HG02884 (cell line): ENCODE results near the gene MORN3.

Source experiments
- ATAC-seq: cut with Tn5 transposase; IDR thresholded peaks from one replicate; pipeline ENCODE4 v1.9.1; 2021; ENCODE audit warnings: mild to moderate bottlenecking, moderate library complexity; ENCODE audit not compliant: unreplicated experiment

Gene MORN3

GRCh38 chr12:121610239-121611149 is 59.0 kb downstream of the MORN3 start:
- no peak for ATAC-seq

- ATAC-seq: no peak
Measured at GRCh38 chr12:121608301-121608700, 61.2 kb downstream of the MORN3 start.

DNA sequence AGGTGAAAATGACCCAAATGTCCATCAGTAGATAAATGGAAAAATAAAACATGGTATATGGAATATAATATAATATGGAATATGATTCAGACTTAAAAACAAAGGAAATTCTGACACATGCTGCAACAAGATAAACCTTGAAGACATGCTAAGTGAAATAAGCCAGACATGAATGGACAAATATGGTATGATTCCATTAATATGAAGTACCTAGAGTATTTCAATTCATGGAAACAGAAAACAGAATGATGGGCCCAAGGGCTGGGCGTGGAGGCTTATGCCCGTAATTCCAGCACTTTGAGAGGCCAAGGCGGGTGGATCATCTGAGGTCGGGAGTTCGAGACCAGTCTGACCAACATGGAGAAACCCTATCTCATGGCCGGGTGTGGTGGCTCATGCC is 65.9 kb downstream of the MORN3 start:
- no peak for ATAC-seq

GRCh38 chr12:121602766-121603165 is 66.7 kb downstream of the MORN3 start:
- no peak for ATAC-seq

DNA sequence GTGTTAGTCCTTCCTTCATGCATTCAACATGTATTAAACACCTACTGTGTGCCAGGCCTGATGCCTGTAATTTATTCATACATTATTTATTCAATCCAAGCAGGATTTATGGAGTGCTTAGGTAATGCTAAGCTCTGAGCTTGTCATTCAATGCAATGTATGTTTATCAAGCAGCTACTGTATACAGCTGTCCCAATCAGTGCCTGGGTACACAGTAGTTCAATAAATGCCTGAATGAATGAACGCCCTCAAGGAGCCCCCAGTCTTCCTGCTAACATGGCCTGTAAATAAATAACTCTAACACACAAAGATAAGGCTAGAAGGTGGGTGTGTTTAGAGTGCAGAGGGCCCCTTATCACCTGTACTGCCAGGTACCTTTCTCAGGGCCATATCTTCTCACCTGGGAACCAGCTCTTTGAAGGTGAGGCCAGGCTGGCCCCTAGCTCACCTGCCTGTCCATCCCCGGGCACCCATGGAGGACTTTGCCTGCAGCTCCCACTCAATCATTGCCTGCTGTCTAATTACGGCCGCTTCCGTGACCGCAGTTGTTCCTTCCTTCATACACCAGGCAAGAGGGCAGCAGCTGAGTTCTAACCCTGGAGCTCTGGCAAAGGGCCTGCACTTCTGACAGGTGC is 68.6 kb downstream of the MORN3 start:
- no peak for ATAC-seq
